ENCODE results near the gene ZEB1.
"Not testable (repeated sequence)": the region's sequence is repeated elsewhere in the genome, so short reads cannot be mapped to it uniquely, and the experiment has no call there.

Gene ZEB1

DNA sequence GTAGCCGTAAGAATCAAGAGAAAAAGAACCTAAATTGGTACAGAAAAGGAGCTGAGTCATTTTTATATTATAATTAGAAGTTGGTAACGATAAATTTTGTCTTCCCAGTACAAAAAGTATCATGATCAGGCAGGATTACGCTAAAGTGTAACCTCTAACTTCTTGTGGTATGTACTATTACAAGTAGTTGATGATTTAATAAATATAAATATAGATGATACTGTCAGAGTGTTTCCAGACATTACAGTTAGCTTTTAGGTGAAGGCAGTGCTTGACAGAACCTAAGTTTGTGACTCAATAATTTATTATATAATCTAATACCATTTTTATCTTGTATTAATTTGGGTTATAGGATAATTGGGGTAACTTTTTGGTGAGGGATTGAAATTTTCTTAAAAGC is 53.4 kb downstream of the ZEB1 start:
- no peak for DNase-seq

- no peak for DNase-seq
Measured at GRCh38 chr10:31374146-31374696, 55.2 kb downstream of the ZEB1 start.

DNA sequence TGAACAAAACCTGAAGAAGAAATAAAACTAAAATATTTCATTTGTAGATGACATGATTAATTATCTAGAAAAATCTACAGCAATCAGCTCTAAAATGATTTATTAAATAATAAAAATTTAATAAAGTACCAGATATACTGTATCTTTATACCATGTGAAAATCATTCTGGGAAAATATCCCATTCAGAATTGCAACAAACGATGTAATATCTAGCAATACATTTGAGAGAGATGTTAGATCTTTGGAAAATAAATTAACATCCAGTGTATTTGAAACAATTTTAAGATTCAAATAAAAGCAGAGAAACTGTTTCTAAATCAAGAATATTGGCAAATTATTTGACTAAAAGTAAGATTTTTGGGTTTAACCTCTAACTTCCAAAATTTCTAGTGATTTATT is 62.2 kb downstream of the ZEB1 start:
- no peak for DNase-seq

GRCh38 chr10:31381766-31382316 is 62.8 kb downstream of the ZEB1 start:
- DNase-seq = no peak

GRCh38 chr10:31383810-31384588 is 65.0 kb downstream of the ZEB1 start:
- no peak for DNase-seq

DNA sequence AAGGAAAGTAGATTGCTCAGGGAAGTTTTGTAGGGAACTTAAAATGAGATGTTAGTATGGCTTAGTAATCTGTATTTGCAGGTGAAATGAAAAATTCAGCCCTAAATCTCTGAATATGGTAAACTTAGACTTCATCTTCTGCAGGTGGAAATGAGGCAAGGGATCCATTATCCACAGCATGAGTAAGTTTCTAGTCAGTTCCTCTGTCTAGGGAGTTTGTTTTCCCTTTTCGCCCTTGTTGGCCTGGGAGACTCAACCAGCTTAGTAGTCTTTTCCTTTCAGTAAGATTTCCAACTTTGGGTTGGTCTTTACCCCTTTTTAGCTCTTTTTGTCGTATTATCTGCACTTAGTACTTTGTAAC is 65.6 kb downstream of the ZEB1 start:
- DNase-seq = no peak

GRCh38 chr10:31390804-31391203 is 71.8 kb downstream of the ZEB1 start:
- no peak for DNase-seq

DNA sequence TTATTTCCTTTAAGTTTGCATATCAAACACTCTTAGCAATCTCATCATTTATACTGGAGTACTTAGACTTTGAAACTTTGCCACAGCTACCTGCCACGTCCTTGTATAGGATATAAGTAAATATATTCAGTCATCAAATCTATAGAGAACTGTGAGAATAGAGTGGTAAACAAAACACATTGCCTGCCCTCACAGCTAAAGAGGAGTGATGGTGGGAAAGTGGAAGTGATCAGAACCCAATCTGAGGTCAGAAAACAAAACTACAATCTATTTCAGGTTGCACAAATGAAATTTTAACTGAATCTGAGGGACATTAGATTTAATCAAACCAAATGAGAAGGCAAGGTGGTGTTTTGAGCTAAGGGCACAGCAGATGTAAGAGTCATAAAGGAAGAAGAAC is 74.8 kb downstream of the ZEB1 start:
- DNase-seq = no peak

DNA sequence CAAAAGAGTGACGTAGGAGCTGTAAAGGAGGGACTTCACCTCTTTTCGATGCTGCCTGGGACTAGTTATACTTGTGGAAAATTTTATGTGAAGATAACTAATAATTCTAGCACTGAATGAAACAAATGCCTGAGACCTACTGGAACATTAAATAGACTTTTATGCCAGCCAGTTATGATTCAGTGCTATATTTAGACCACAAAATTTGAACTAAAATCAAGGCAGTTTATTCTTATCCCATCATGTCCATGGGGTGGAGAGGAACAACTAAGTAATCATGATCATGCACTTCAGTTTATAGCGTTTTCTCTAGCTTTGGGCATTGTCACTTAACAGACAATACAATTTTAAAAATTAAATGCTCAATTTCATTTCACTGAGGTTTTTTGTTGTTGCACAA is 76.7 kb downstream of the ZEB1 start:
- DNase-seq = no peak

DNA sequence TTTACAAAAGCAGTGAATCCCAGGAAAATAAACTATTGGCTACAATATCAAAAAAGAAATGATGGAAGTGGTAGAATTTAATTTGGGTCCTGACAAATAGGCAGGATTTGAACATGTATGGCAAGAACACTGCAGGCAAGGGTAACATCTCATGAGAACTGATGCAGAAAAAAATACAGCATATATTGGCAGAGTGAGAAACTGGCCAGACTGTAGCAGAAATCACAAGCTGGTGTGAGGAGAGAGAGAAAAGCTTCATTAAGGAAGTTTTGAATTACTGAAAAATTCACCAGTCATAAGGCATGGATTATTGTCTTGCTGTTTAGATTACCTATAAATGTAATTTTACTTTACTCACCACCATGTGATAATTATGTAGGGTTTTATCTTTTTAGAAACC is 77.4 kb downstream of the ZEB1 start:
- no peak for DNase-seq

DNA sequence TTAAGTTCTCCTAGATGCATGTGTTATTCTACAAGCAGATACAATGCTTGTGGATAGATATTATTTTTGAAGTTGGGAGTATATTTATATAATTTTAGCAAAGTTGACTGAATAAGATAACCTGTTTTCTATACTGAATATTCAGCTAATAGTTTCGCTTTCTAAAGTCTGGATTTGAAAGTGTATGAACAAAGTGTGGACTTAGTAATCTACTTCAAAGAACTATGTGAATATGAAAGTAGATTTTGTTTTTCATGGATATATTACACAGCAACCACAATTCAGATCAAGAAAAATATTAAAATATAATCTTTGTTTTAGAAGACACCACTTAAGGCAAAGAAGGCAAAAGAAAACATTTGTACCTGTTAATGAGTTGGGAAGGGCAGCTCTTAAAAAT is 78.8 kb downstream of the ZEB1 start:
- DNase-seq = no peak

- no peak for DNase-seq
Measured at GRCh38 chr10:31399171-31399570, 80.2 kb downstream of the ZEB1 start.

GRCh38 chr10:31399631-31400030 is 80.6 kb downstream of the ZEB1 start:
- no peak for DNase-seq

DNA sequence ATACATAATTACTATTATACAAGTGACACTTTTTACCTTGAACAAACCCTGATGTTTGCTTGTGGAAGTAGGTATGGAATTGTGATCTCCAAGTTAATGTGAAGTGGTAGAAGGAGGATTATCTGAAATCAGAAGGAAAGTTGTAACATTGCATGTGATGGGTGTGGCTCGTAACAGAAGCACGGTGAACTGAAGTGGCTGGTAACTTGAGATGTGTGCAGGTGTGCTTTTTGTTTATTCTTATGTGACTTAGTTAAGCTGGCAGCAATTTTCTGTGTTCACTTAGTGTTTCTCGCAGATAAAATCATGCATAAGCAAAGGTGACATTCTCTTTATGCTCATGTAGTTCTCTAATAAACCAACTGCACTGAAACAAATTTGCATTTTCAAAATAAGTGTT is 82.3 kb downstream of the ZEB1 start:
- no peak for DNase-seq

DNA sequence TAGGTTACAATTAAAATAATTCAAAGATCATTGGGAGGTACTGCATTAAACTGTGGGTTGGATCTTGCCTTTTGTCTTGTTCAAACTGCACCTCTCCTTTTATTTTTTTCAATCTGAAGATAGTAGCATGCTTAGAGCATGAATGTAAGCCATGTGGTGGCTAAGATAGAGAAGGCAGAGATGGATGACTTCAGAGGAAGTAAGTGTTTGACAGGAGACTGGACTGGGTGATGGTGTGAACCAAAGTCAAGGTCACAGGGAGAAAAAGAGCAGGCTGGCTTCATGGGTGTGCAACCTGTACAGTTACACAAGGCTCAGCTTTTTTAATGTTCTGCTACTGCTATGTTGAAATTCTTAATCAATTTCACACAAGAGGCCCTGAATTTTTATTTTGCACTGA is 85.6 kb downstream of the ZEB1 start:
- DNase-seq = no peak

GRCh38 chr10:31405829-31406228 is 86.8 kb downstream of the ZEB1 start:
- not testable (repeated sequence) for DNase-seq

DNA sequence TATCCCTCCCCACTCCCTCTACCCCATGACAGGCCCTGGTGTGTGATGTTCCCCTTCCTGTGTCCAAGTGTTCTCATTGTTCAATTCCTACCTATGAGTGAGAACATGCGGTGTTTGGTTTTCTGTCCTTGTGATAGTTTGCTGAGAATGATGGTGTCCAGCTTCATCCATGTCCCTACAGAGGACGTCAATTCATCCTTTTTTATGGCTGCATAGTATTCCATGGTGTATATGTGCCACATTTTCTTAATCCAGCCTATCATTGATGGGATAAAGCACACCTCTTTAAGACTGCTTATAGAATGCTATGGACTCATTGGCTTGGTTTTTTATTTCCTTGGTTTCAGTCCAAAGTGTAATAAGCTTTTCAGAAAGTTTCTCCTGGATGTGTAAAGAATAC is 93.4 kb downstream of the ZEB1 start:
- not testable (repeated sequence) for DNase-seq

DNA sequence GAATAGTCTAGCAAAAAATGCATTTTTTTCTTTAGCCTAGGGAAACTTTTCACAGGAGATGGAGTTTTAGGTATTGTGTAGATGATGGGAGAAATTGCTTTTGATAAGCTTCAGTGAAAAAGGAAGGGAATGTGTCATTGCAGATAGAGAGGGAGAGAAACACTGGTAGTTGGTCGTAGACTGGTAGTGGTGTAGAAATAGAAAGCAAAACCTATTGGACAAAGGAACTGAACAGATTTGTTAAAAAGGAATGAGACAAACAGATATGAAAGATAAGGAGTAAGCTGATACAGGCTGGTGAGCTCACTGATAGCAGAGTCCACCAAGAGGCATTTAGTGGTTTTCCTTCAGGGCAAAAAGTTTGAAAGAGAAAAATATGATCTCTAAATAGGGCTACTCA is 94.3 kb downstream of the ZEB1 start:
- DNase-seq = no peak

DNA sequence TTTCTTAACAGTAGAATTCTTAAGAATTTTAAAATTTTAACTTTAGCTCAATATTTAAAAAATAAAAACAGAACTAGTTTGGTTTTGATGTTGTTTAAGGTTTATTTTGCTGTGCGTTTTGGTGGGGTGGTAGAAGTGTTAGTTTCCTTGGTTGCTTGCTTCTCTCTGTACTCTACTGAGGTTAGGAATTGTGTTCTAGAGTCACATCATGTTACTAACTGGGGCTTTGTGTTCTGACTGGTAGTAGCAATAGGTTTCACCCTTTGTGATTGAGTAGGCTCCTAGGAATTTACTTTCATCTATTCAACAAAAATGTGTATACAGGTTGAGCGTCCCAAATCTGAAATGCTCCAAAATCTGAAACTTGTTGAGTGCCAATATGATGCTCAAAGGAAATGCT is 99.5 kb downstream of the ZEB1 start:
- no peak for DNase-seq

DNA sequence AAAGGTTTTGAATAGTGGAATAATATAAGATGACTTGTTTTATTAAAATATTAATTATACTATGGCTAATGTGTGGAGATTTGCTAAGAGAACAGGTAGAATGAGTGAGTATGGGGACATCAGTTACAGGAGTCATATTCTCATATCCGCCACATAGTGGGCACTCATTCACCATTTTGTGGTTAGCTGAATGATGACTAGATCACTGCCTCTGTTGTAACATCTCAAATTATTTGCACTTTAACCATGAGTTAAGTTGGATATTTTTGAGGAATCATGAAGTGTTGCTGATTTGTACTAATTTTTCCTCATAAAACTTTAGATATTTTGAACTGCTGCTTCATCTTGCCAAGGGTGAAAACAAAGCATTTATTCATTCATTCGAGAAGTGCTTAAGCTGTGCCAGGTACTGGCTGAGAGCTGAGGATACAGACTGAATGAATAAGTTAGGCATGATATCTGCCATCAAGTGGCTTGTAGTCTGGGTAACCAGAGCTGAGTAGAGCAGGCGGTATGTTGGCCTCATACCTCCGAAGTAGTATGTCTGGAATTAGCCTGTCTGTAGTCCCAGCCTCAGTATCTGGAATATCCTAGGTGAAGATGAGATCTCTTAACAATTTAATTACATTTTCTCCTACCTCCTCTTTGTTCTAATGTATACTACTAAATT is 100.5 kb downstream of the ZEB1 start:
- DNase-seq = no peak

DNA sequence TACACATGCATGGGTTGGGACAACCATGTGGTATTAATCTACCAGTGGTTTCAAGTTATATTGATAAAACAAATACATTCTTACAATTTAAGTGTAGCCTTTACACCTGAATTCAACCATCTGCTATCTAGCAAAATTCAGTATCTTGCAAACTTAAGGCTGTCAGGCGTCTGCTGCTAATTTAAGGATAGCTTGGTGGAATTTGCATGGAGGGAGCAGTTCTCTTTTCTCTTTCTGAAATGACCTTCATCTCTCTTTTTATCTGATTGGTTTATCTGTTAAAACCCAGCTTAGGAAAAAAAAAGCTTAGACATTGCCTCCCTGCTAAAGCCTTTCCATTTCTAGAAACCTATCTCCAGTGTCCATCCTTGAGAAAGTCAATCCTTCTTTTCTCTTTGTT is 102.3 kb downstream of the ZEB1 start:
- DNase-seq = no peak

DNA sequence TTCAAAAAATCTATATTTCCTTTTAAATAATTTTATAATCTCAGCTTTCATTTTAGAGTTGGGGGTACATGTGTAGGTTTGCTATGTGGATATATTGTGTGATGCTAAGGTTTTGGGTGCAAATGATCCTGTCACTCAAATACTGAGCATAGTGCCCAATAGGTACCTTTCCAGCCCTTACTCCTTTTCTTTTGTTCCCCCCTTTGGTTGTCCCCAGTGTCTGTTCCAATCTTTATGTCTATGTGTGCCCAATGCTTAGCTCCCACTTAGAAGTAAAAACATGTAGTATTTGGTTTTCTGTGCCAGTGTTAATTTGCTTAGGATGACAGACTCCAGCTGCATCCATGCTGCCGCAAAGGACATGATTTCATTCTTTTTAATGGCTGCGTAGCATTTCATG is 103.6 kb downstream of the ZEB1 start:
- no peak for DNase-seq

DNA sequence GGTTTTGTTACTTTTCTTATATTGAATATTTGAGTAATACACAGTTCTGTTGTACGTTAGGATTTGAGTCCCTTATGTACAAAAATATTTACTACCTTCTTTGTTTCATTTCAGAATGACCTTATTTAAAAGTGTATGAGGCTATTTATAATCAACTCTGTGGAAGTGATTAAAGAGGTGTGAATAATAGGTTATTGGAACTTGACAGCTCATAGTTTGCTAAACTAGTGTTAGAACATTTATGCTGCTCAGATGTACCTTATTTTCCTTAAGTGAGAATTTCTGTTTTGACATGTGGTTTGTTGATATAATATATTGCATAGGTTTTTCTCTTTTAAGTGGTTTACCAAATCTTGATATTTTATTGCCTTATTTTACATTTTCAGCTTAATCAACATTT is 105.5 kb downstream of the ZEB1 start:
- no peak for DNase-seq

GRCh38 chr10:31426401-31426800 is 107.4 kb downstream of the ZEB1 start:
- no peak for DNase-seq
